CD4-positive, alpha-beta T cell treated with Interleukin-4 for 4 hours (primary cell): Measurements from ENCODE around the gene PRKCSH.

Experiments
- DNase-seq: peaks from one replicate; pipeline ENCODE4 v3.0.0-alpha.2; 2020

PRKCSH gene

DNA sequence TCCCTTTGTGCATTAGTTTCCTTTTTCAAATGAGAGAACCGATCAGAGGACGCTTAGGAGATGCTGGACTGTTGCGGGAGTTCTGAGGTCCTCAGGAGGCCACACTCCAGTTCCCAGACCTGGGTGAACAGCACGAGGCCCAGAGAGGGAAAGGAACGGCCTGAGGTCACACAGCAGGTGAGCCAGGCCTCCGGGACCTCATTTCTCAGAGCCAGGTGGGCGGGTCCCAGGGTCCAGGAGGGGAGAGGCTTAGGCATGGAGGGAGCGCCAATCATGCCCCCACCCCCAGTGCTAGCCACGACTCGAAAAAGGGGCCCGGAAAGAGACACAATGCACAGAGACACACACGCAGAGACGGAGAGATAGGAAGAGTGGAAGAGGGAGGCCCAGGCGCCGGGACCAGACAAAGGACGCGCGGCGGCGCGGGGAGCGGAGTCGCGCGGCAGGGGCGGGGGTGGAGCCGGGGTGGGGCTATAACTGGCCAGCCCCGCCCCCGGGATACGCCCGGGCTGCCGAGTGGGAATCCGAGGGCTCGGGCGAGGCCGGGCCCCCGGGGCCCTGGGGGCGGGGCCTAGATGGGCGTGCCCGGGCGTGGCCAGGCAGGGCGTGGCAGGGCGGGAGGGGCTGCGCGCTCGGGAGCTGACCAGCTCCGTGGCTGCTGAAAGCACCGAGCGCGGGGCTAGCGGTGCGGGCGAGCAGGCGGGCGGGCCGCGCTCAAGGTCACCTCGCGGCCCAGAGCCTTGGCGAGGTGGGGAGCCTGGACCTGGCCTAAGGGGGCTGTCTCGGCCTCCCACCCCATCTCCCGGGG lies 43.9 kb downstream of the PRKCSH start:
- DNase-seq, result no peak

DNA sequence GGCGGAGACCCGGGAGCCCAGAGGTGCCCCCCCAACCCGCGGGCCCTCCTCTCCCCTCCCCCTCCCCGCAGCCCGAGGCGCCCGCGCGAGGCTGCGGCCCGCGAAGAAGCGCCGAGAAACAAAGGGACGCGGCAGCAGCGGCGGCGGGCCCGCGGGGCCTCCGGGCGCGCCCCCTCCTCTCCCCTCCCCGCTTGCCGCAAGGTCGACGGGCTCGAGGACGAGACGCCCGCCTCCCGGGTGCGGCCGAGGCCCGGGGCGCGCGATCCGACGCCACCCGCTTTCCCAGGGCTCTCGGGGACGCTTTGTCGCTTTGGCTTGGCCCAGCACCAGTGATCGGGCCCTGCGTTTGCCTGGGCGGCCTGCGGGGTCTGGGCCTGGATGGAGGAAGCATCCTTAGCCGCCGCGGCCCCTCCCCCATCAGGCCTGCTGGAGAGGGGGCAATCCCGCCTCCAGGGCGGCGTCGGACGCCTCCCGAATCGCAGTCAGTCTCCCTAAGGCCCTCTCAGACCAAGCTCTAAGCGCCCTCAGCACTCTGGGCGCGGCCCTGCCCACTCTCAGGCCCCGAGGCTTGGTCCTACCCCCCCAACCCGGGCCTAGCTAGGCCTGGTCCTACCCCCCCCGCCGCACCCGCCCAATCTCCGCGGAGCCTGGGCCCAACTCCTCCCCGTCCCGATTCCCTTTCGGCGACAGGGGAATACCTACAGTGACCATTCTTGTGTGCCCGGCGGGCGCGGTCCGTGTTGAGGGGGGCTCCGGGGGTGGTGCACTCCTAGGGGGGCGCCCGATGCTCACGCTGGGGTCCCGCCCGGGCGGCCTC lies 44.7 kb downstream of the PRKCSH start:
- no peak for DNase-seq

DNA sequence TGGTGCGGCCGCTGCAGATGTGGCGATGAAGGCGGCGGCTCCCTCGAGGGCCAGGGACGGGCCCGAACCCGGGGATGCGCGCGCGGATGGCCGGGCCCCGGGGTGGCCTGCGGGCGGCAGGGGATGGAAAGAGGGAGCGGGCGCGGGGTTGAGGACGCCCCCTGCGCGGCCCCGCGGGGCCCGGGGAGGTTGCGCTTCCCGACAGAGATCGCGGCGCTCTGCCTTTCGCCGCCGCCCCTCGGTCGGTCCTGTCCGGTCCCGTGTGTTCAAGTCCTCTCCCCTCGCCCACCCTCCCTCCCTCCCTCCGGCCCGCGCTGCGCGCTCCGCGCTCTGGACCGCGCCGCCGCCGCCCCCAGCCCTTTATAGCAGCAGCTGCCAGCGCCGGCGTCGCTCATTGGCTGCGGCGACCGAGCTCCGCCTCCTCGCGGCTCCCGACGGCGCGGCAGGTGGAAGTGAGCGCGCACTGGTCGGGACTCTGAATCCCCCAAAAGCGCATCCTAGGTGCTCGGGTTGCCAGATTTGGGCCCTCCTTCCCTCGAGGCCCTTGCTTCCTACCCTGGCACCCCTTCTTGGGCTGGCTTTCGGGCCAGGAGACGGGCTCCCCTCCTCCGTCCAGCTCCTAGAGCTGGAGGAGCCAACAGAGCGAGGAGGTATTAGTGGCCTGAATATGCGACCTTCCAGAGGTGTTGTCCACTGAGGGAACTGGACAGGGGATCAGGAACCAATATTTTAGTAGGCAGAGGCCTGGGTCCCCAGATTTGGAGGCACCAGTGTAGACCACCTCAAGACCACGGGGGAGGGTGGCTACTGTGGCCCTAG lies 45.5 kb downstream of the PRKCSH start, which contains the start of gene ELAVL3:
Gene ELAVL3 (minus strand): TSS at position 332 of the 819 bp plus-strand sequence. CDS start 438 bp downstream, outside the sequence.
- no peak for DNase-seq

DNA sequence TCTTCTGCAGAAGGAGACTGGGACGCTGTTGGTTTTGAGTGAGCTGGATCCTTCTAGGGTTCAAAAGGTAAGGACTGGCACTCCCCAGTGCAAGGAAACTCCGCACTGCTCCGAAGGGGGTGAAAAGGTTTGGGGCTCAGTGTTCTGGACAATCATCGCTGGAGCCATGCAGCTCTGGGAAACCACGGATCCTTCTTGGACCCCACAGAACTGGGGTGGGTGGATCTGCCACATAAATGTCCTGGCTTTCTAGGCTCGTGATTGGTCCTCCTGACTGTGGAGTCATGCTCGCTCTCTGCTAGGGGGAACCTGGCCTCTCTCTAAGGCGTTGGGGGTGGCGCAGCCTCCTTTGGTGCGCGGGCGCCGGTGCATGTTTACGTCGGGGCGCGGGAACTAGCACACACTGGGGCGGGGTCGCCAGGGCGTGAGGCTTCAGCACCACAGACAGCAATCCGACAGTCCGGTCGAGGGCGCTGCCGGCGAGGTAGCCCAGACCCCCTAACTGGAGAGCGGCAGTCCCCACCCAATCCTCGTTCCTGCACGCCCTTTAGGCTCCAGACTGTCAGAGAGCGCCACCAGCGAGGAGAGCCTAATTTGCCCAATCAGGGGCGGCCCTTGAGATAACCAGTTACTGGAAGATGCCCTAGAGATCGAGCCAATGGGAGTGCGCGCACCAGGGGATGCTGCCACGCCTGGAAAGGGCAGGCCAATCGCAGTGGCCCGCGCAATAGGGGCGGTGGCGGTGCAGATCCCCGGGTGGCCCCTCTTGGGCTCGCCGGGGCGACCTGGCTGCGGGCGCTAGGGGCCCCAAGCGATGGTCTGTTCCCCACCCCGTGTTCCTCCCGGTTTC lies 46.3 kb downstream of the PRKCSH start:
- DNase-seq, result peak; percentile 62

DNA sequence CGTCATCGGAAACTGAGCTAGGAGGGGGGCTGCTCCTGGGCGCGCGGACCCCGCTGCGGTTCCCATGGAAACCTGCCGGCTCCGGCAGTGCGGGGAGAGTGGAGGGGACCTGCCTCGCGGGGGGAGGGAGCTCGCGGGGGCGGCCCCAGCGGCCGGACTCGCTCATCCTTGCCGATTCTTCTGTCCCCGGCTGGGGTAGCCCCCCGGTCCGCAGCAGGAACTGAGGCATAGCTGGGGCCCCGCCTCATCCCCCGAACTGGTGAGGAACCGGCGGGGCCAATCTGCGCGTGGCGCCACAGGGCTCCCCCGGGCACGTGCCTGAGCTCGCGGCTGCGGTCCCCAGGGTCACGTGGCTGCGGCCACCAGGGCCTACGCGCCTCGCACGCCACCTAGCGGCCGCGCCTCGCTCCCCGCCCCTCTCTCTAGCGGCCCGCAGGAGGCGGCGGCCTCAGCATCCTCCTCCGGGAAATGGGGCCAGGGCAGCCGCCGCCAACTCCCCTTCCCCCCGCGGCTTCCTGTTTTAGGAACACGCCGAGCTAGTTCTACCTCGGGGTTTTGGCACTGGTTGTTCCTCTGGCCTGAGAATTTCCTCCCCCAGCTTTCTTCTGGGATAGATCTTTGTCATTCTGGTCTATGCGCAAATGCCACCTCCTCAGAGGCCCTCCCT lies 47.1 kb downstream of the PRKCSH start:
- DNase-seq, result peak; percentile 76

DNA sequence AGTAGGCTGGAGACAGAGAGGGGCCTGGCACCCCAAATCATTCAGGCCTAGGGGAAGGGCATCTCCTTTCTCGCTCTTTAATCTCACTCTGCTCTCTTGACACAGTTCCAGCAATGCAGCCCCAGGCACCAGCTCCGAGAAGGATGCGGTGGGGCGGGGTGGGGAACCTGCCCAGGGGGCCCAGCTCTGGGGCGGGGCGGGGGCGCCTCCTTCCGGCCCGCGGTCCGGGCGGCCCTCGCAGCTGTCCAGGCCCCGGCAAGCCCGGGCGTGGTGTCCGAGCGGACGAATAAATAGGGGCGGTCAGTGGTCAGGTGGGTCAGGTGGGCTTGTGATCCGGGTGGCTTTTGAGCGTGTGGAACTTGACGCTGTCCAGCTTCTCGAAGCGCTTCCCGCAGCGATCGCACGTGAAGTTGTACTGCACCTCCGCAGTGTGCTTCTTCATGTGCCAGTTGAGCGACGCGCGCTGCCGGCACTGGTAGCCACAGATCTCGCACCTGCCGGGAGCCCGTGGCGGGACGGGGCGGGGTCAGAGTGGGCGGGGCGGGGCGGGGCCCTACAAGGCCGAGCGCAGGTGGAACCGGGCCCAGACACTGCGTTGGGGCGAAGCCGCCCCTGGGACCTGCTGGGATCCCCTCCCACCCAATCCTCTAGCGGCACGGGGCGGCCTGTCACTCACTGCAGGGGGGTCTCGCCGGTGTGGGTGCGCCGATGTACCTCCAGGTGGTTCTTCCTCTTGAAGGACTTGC lies 48.1 kb downstream of the PRKCSH start:
- no peak for DNase-seq

DNA sequence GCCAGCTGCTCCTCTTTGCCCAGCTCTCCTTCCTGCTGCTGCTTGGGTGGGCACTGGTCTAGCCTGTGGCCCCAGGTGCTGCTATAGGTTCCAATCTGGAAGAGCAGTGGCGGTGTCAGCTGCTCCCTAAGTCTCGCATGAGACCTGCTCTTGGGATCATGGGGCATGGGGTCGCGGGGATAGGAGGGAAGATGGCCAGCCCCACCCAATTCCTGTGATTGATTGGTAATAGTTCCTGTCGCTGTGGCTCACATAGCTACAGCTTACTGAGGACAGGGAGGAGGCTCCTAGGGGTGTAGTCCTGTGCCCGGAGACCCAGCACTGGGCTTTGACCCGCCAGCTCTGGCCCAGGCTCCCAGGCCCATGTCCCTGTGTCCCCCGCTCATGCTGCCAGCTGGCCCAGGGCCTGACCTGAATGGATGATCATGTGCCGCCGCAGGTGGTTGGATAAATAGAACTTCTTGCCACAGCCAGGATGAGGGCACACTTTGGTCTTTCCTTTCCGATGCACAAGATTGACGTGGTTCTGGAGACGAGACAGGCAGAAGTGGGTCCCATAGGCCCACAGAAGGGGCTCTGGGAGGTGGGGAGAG lies 49.9 kb downstream of the PRKCSH start:
- no peak for DNase-seq

DNA sequence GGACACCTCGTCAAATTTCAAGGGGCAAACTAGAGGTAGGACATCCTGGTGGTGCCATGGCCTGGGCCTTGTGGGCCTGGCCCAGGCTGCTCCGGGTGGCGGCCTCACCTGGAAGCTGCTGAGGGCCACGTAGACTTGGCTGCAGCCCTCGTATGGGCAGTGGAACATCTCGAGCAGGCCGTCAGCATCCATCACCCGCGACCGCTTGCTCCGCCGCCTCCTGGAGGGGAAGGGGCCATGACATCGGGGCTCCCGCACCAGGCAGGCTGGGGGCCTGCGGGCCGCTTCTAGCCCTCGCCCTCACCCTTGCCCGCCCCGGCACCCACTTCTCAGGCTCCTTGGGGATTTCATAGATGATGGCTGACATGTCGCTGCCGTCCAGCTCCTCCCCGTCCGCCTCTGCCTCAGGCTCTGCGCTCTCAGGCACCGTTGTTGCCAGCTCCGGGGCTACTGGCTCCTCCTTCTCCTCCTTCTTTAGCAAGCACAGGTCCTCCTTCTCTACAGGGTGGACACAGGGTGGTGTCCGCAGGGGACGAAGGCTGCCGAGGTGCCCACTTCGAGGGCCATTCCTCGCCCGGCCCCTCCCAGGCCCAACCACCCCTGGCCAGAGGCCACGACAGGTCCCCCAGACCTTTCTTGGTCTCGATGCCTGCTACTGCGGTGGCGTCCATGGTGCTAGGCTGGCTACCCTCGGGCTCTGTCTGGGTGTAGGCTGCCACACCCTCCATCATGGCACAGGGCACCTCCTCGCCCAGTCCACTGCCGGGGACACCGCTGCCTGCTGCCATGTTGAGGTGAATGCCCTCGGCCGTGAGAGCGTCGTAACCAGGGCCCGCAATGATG lies 51.4 kb downstream of the PRKCSH start:
- DNase-seq, result no peak

DNA sequence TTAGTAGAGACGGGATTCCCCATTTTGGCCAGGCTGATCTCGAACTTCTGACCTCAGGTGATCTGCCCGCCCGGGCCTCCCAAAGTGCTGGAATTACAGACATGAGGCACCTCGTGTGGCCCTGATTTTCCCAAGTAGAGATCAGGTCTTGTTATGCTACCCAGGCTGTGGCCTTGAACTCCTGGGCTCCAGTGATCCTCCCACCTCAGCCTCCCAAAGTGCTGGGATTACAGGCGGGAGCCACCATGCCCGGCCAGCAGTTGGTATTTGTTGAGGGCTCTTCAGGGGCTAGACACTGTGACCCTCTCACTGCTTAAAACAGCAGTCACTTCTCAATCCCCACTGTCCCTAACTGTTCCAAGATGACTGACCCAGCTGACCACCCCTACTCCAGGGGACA lies 53.9 kb downstream of the PRKCSH start:
- DNase-seq, result no peak

DNA sequence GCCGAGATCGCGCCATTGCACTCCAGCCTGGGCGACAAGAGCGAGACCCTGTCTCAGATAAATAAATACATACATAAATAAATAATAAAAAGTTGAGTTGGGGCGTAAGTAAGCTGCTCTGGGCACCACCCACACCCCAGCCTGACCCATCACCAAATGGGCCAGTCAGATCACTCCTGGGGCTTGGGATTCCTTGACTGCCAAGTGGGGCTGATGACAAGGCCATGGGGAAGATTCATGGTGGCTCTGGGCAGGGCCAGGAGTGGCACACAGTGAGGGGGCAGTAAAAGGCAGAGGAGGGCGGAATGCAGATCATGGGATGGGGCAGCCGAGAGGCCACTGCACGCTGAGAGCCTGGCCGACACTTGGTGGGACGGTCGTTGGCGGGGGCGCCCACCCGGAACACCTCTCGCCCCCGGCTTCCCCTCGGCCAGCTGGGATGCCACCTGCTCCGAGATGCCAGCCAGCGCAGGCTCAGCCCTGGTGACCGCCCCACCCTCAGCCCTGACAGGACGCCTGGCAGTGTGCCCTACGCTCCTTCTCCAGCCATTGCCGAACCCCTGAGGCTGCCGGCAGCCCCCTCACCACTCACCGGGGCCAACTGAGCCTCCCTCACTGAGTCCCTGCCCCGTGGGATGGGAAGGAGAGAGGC lies 59.3 kb downstream of the PRKCSH start:
- DNase-seq, result no peak

DNA sequence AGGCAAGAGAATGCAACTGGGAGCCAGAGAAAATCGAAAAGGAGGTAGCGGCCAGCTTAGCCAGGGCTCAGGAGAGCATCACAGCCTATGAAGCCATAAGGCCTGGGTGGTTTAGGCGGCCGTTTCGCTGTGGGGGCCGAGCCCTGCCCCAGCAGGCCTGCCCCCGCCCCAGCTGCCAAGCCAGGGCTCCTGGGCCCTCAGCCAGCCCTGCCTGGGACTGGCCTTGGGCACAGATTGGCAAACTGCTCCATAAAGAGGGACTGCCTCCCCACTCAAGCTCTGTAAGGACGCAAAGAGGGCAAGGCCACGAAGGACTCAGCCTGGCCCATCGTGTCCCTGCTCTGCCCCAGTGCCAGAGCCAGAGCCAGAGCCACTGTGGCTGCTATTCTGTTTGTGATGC lies 60.0 kb downstream of the PRKCSH start:
- no peak for DNase-seq

DNA sequence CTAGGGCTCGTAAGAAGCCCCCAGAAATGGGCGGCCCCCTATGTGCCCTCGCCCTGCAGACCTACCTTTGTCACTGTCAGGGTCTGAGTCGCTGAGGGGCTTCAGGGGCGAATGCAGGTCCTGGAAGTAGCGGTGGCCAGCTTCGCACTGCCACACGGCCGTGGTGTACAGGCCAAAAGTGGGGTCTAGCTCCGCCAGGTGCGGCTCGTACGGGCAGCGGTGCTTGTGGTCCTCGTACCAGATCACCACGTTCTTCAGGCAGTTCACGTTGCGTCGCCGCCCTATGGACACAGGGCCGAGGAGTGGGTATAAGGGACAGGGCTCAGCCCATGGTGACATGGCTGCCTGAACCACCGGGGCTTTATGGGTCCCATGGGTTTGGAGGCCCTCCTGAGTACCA lies 60.5 kb downstream of the PRKCSH start:
- DNase-seq, result no peak

DNA sequence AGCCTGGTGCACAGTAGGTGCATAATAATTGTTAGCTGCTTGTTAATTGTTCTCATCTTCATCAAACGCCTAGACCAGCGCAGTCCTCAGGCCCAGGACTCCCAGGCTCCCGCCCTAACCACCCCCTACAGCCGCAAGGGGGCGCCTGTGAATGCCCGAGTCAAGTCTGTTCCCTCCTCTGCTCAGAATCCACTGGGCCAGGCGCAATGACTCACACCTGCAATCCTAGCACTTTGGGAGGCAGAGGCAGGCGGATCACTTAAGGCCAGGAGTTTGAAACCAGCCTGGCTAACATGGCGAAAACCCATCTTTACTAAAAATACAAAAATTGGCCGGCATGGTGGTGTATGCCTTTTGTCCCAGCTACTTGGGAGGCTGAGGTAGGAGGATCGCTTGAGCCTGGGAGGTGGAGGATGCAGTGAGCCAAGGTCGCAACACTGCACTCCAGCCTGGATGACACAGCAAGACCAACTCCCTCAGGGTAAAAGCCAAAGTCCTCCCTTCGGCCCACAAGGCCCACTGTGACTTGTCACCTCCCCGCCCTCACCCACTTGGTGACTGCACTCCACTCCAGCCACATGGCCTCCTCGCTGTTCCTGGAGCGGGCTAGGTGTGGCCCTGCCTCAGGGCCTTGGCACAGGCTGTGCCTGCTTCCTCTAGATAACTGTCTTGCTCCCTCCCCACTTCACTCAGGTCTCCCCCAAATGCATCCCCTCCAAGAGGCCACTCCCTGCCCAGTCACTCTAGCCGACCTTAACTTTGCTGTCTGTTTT lies 61.1 kb downstream of the PRKCSH start:
- peak; percentile 39 for DNase-seq

DNA sequence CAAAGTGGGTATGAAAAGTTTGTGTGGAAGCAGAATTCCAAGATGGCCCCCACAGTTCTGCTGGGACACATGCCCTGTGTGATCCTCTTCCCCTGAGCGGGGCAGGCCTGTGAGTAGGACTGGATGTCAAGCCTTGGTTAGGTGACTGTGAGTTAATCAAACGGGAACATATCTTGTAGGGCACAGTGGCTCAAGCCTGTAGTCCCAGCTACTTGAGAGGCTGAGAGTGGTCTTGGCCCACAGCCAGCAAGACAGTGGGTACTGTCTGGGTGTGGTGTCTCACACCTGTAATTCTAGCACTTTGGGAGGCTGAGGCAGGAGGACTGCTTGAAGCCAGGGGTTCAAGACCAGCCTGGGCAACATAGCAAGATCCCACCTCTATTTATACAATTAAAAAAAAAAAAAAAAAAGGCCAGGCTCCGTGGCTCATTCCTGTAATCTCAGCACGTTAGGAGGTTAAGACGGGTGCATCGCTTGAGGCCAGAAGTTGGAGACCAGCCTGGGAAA lies 63.8 kb downstream of the PRKCSH start:
- DNase-seq, result no peak

DNA sequence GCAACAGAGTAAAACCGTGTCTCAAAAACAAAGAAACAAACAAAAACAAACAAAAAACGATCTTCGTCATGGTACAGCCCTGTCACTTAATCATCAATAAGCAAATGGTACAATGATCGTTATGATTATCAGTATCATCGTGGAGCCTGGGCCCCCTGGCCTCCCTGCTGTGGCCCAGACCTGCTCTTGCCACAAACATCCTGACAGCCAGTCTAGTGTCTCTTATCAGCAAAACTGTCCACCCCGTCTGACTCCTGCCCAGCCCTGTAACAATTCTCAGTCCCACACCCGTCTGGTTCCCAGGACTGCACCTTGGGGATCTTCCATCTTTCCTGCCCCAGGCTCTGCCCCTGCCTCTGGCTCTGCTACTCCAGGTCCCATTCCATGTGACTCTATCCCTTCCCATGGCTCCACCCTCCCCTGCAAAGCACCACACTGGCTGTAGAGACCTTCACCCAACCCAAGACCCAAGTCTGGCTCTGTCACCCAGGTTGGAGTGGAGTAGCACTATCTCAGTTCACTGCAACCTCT lies 64.5 kb downstream of the PRKCSH start:
- DNase-seq, result no peak
